ENCODE results near the gene PARP8. TPM values are rescaled to one million over a fixed set of nuclear protein-coding genes. Genes with fewer than 3 reads are reported as not detected.
"Not testable (repeated sequence)": the region's sequence is repeated elsewhere in the genome, so short reads cannot be mapped to it uniquely, and the experiment has no call there.

Gene PARP8
- total RNA-seq, 1 donor from 2014 or later = 48.4 TPM

- H3K27ac ChIP-seq = no peak overlapping the region
- H3K4me3 ChIP-seq = no peak overlapping the region
- no peak for DNase-seq (ENCODE audit: extremely low spot score in 2 of 2)
- no peaks in the 10 kb centered on the region for H3K27me3 ChIP-seq
- H3K36me3 ChIP-seq = no peaks in the 10 kb centered on the region
- TF ChIP-seq, protein P1, sequence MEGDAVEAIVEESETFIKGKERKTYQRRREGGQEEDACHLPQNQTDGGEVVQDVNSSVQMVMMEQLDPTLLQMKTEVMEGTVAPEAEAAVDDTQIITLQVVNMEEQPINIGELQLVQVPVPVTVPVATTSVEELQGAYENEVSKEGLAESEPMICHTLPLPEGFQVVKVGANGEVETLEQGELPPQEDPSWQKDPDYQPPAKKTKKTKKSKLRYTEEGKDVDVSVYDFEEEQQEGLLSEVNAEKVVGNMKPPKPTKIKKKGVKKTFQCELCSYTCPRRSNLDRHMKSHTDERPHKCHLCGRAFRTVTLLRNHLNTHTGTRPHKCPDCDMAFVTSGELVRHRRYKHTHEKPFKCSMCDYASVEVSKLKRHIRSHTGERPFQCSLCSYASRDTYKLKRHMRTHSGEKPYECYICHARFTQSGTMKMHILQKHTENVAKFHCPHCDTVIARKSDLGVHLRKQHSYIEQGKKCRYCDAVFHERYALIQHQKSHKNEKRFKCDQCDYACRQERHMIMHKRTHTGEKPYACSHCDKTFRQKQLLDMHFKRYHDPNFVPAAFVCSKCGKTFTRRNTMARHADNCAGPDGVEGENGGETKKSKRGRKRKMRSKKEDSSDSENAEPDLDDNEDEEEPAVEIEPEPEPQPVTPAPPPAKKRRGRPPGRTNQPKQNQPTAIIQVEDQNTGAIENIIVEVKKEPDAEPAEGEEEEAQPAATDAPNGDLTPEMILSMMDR (IDR thresholded peaks at IDR 0.05) = no peak
- TF ChIP-seq POLR2AphosphoS5 (IDR thresholded peaks at IDR 0.05; ENCODE audit: insufficient read depth in 1 of 2, low read depth in 1 of 2) (no peak), POLR2A (IDR thresholded peaks at IDR 0.05) (no peak)
- intact Hi-C loops (cut with DNase I) = no loop called here
- H3K9me3 ChIP-seq = no peaks in the 10 kb centered on the region
- H3K4me1 ChIP-seq = peaks cover 28% of the 10 kb centered on the region
Measured at GRCh38 chr5:50691399-50692016, 25.1 kb downstream of the PARP8 start.

GRCh38 chr5:50694027-50694590 lies 27.7 kb downstream of the PARP8 start:
- no peaks in the 10 kb centered on the region for H3K9me3 ChIP-seq
- TF ChIP-seq POLR2A (IDR thresholded peaks at IDR 0.05) = no peak
- TF ChIP-seq, protein P1 (IDR thresholded peaks at IDR 0.05) = no peak
- TF ChIP-seq POLR2AphosphoS5 (IDR thresholded peaks at IDR 0.05; ENCODE audit: insufficient read depth in 1 of 2, low read depth in 1 of 2) = no peak

GRCh38 chr5:50694626-50695025 lies 28.2 kb downstream of the PARP8 start:
- intact Hi-C loops (cut with DNase I); H3K27ac ChIP-seq; H3K36me3 ChIP-seq; H3K27me3 ChIP-seq; H3K9me3 ChIP-seq; H3K4me3 ChIP-seq; DNase-seq (ENCODE audit: extremely low spot score in 2 of 2): not testable (repeated sequence)
- H3K4me1 ChIP-seq = peaks cover 22% of the 10 kb centered on the region

More at GRCh38 chr5:50694027-50694590, 27.7 kb downstream of the PARP8 start:
- Histone ChIP-seq H3K4me1 (peaks cover 22% of the 10 kb centered on the region), H3K36me3 (no peaks in the 10 kb centered on the region), H3K27ac (no peak overlapping the region), H3K27me3 (no peaks in the 10 kb centered on the region), H3K4me3 (no peak overlapping the region)
- intact Hi-C loops (cut with DNase I) = no loop called here
- no peak for DNase-seq (ENCODE audit: extremely low spot score in 2 of 2)

GRCh38 chr5:50697739-50698138 lies 31.3 kb downstream of the PARP8 start:
- Histone ChIP-seq H3K36me3 (no peaks in the 10 kb centered on the region), H3K4me1 (peaks cover 12% of the 10 kb centered on the region), H3K27me3 (no peaks in the 10 kb centered on the region), H3K27ac (no peak overlapping the region), H3K9me3 (no peaks in the 10 kb centered on the region), H3K4me3 (no peak overlapping the region)
- no peak for DNase-seq (ENCODE audit: extremely low spot score in 2 of 2)
- intact Hi-C loops (cut with DNase I) = no loop called here
- TF ChIP-seq POLR2AphosphoS5 (IDR thresholded peaks at IDR 0.05; ENCODE audit: insufficient read depth in 1 of 2, low read depth in 1 of 2) = no peak
- no peak for TF ChIP-seq POLR2A (IDR thresholded peaks at IDR 0.05)
- TF ChIP-seq, protein P1 (IDR thresholded peaks at IDR 0.05) = no peak

DNA sequence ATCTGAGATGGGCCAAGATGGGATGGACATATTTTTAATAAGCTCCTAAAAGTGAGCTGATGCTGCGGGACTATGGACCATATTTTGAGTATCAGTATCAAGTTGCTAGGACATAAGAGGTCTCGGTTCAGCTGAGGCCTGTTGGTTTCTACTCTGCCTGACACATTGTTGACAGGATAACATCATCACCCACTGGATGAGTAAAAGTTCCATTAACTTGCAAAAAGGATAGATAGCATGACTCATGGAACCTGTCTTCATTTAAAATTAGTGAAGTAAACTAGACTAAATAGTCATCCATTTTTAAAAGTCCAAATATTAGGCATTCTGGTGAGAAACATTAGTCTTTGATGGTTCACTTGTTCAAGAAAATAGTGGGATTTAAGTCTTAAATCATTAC lies 33.3 kb downstream of the PARP8 start:
- Histone ChIP-seq H3K36me3 (no peaks in the 10 kb centered on the region), H3K27ac (no peak overlapping the region), H3K27me3 (no peaks in the 10 kb centered on the region), H3K9me3 (no peaks in the 10 kb centered on the region), H3K4me1 (peaks cover 2% of the 10 kb centered on the region), H3K4me3 (no peak overlapping the region)
- no peak for DNase-seq (ENCODE audit: extremely low spot score in 2 of 2)
- TF ChIP-seq, protein P1 (IDR thresholded peaks at IDR 0.05) = no peak
- no peak for TF ChIP-seq POLR2AphosphoS5 (IDR thresholded peaks at IDR 0.05; ENCODE audit: insufficient read depth in 1 of 2, low read depth in 1 of 2)
- TF ChIP-seq POLR2A (IDR thresholded peaks at IDR 0.05) = no peak
- intact Hi-C loops (cut with DNase I) = no loop called here
